Memory B cell (primary cell): Measurements from ENCODE around the gene TCEA3.

Source experiments
- ATAC-seq: fragments of 150-1000 bp; cut with Tn5 transposase; 2 replicates; pipeline ENCODE4 v1.10.0; 2021; ENCODE audit warnings: low read depth, mild to moderate bottlenecking, moderate library complexity
- DNase-seq, 2 donors: peaks; one replicate each; pipeline ENCODE4 v3.0.0; 2022; ENCODE audit warnings: low spot score in 2 of 2
- H3K27ac Mint-ChIP-seq: one replicate; pipeline ENCODE4 v1.8.0; 2022; ENCODE audit warnings: mild to moderate bottlenecking, moderate library complexity, mixed read lengths
- H3K27me3 Mint-ChIP-seq: one replicate; pipeline ENCODE4 v1.8.0; 2022; ENCODE audit warnings: mixed read lengths
- H3K36me3 Mint-ChIP-seq: one replicate; pipeline ENCODE4 v1.8.0; 2022; ENCODE audit warnings: mild to moderate bottlenecking, mixed read lengths
- H3K4me1 Mint-ChIP-seq: one replicate; pipeline ENCODE4 v1.8.0; 2022; ENCODE audit warnings: mixed read lengths
- H3K4me3 Mint-ChIP-seq: one replicate; pipeline ENCODE4 v1.8.0; 2022; ENCODE audit warnings: mild to moderate bottlenecking, moderate library complexity, mixed read lengths
- H3K9me3 Mint-ChIP-seq: one replicate; pipeline ENCODE4 v1.8.0; 2022; ENCODE audit warnings: mixed read lengths

The TCEA3 gene

GRCh38 chr1:23456226-23456625, 31.7 kb upstream of the TCEA3 start:
- H3K27ac Mint-ChIP-seq: no peak overlapping the region
- no peak for ATAC-seq
- no peaks in the 10 kb centered on the region for H3K36me3 Mint-ChIP-seq
- H3K27me3 Mint-ChIP-seq: peaks cover 24% of the 10 kb centered on the region
- no peaks in the 10 kb centered on the region for H3K4me1 Mint-ChIP-seq
- H3K9me3 Mint-ChIP-seq: no peaks in the 10 kb centered on the region
- DNase-seq: no peak
- no peak overlapping the region for H3K4me3 Mint-ChIP-seq

- Mint-ChIP-seq H3K4me3 (no peak overlapping the region), H3K27me3 (peaks cover 19% of the 10 kb centered on the region), H3K4me1 (no peaks in the 10 kb centered on the region), H3K27ac (no peak overlapping the region), H3K9me3 (no peaks in the 10 kb centered on the region), H3K36me3 (no peaks in the 10 kb centered on the region)
- DNase-seq (no peak), ATAC-seq (no peak)
These were observed 29.0 kb upstream of the TCEA3 start for GRCh38 chr1:23453455-23454000.

- ATAC-seq (no peak), DNase-seq (no peak)
- no peak overlapping the region for H3K27ac Mint-ChIP-seq
- no peaks in the 10 kb centered on the region for H3K9me3 Mint-ChIP-seq
- H3K36me3 Mint-ChIP-seq: no peaks in the 10 kb centered on the region
- no peaks in the 10 kb centered on the region for H3K4me1 Mint-ChIP-seq
- H3K27me3 Mint-ChIP-seq: peaks cover 15% of the 10 kb centered on the region
- H3K4me3 Mint-ChIP-seq: no peak overlapping the region
These were observed 27.5 kb upstream of the TCEA3 start for GRCh38 chr1:23452011-23452411.

- H3K27me3 Mint-ChIP-seq: peaks cover 13% of the 10 kb centered on the region
- no peak overlapping the region for H3K27ac Mint-ChIP-seq
- no peaks in the 10 kb centered on the region for H3K4me1 Mint-ChIP-seq
- no peaks in the 10 kb centered on the region for H3K36me3 Mint-ChIP-seq
- ATAC-seq: no peak
- H3K4me3 Mint-ChIP-seq: no peak overlapping the region
- DNase-seq: no peak
- no peaks in the 10 kb centered on the region for H3K9me3 Mint-ChIP-seq
These were observed 26.9 kb upstream of the TCEA3 start for GRCh38 chr1:23451441-23451840.

- Mint-ChIP-seq H3K4me1 (no peaks in the 10 kb centered on the region), H3K9me3 (no peaks in the 10 kb centered on the region), H3K27ac (no peak overlapping the region), H3K4me3 (no peak overlapping the region), H3K36me3 (no peaks in the 10 kb centered on the region), H3K27me3 (peaks cover 10% of the 10 kb centered on the region)
- DNase-seq (no peak), ATAC-seq (no peak)
These were observed 26.3 kb upstream of the TCEA3 start for GRCh38 chr1:23450894-23451293.

GRCh38 chr1:23449958-23450357, 25.4 kb upstream of the TCEA3 start:
- Mint-ChIP-seq H3K9me3 (no peaks in the 10 kb centered on the region), H3K4me3 (no peak overlapping the region), H3K27ac (no peak overlapping the region), H3K27me3 (peaks cover 4% of the 10 kb centered on the region), H3K36me3 (no peaks in the 10 kb centered on the region), H3K4me1 (no peaks in the 10 kb centered on the region)
- DNase-seq (no peak), ATAC-seq (no peak)

GRCh38 chr1:23449306-23449705, 24.8 kb upstream of the TCEA3 start:
- H3K27ac Mint-ChIP-seq: no peak overlapping the region
- H3K4me1 Mint-ChIP-seq: no peaks in the 10 kb centered on the region
- H3K4me3 Mint-ChIP-seq: no peak overlapping the region
- no peaks in the 10 kb centered on the region for H3K9me3 Mint-ChIP-seq
- DNase-seq (no peak), ATAC-seq (no peak)
- H3K36me3 Mint-ChIP-seq: no peaks in the 10 kb centered on the region
- peaks cover 2% of the 10 kb centered on the region for H3K27me3 Mint-ChIP-seq

- ATAC-seq: no peak
- Mint-ChIP-seq H3K4me1 (no peaks in the 10 kb centered on the region), H3K4me3 (no peak overlapping the region), H3K27me3 (peaks cover 2% of the 10 kb centered on the region), H3K9me3 (no peaks in the 10 kb centered on the region), H3K36me3 (no peaks in the 10 kb centered on the region), H3K27ac (no peak overlapping the region)
- no peak for DNase-seq
These were observed 24.3 kb upstream of the TCEA3 start for GRCh38 chr1:23448846-23449245.

- Mint-ChIP-seq H3K27me3 (peaks cover 2% of the 10 kb centered on the region), H3K4me1 (no peaks in the 10 kb centered on the region), H3K4me3 (no peak overlapping the region), H3K36me3 (no peaks in the 10 kb centered on the region), H3K27ac (no peak overlapping the region), H3K9me3 (no peaks in the 10 kb centered on the region)
- DNase-seq: no peak
- ATAC-seq: no peak
These were observed 22.2 kb upstream of the TCEA3 start for GRCh38 chr1:23446661-23447310.

- no peak for ATAC-seq
- H3K27me3 Mint-ChIP-seq: peaks cover 2% of the 10 kb centered on the region
- H3K27ac Mint-ChIP-seq: no peak overlapping the region
- H3K4me3 Mint-ChIP-seq: no peak overlapping the region
- no peaks in the 10 kb centered on the region for H3K36me3 Mint-ChIP-seq
- H3K9me3 Mint-ChIP-seq: no peaks in the 10 kb centered on the region
- no peaks in the 10 kb centered on the region for H3K4me1 Mint-ChIP-seq
- no peak for DNase-seq
These were observed 20.2 kb upstream of the TCEA3 start for GRCh38 chr1:23444596-23445390.

GRCh38 chr1:23444104-23444533, 19.6 kb upstream of the TCEA3 start:
- Mint-ChIP-seq H3K27ac (no peak overlapping the region), H3K36me3 (no peaks in the 10 kb centered on the region), H3K9me3 (no peaks in the 10 kb centered on the region), H3K27me3 (peaks cover 2% of the 10 kb centered on the region), H3K4me3 (no peak overlapping the region), H3K4me1 (no peaks in the 10 kb centered on the region)
- DNase-seq (no peak), ATAC-seq (no peak)

GRCh38 chr1:23442751-23443150, 18.2 kb upstream of the TCEA3 start:
- H3K27me3 Mint-ChIP-seq: peaks cover 2% of the 10 kb centered on the region
- no peak for ATAC-seq
- peaks cover 2% of the 10 kb centered on the region for H3K36me3 Mint-ChIP-seq
- H3K27ac Mint-ChIP-seq: no peak overlapping the region
- H3K9me3 Mint-ChIP-seq: no peaks in the 10 kb centered on the region
- H3K4me1 Mint-ChIP-seq: no peaks in the 10 kb centered on the region
- no peak overlapping the region for H3K4me3 Mint-ChIP-seq
- DNase-seq: no peak

GRCh38 chr1:23441446-23442148, 17.0 kb upstream of the TCEA3 start:
- peaks cover 2% of the 10 kb centered on the region for H3K36me3 Mint-ChIP-seq

GRCh38 chr1:23438545-23438944, 14.0 kb upstream of the TCEA3 start:
- H3K4me3 Mint-ChIP-seq: no peak overlapping the region
- no peak overlapping the region for H3K27ac Mint-ChIP-seq
- DNase-seq (no peak), ATAC-seq (no peak)
- H3K9me3 Mint-ChIP-seq: no peaks in the 10 kb centered on the region
- peaks cover 3% of the 10 kb centered on the region for H3K27me3 Mint-ChIP-seq
- H3K36me3 Mint-ChIP-seq: peaks cover 4% of the 10 kb centered on the region
- no peaks in the 10 kb centered on the region for H3K4me1 Mint-ChIP-seq

More at GRCh38 chr1:23441446-23442148, 17.0 kb upstream of the TCEA3 start:
- peaks cover 3% of the 10 kb centered on the region for H3K27me3 Mint-ChIP-seq
- DNase-seq (no peak), ATAC-seq (no peak)
- no peaks in the 10 kb centered on the region for H3K4me1 Mint-ChIP-seq
- no peaks in the 10 kb centered on the region for H3K9me3 Mint-ChIP-seq
- H3K4me3 Mint-ChIP-seq: no peak overlapping the region
- H3K27ac Mint-ChIP-seq: no peak overlapping the region
